ENCODE results near the gene PRDM12. TPM values are rescaled to one million over a fixed set of nuclear protein-coding genes. Genes with fewer than 3 reads are reported as not detected.
A peak's percentile ranks its signal among the peaks of the same experiment; 100 is the strongest.

The PRDM12 gene
- total RNA-seq, 2 donors from 2014 or later, result not detected

DNA sequence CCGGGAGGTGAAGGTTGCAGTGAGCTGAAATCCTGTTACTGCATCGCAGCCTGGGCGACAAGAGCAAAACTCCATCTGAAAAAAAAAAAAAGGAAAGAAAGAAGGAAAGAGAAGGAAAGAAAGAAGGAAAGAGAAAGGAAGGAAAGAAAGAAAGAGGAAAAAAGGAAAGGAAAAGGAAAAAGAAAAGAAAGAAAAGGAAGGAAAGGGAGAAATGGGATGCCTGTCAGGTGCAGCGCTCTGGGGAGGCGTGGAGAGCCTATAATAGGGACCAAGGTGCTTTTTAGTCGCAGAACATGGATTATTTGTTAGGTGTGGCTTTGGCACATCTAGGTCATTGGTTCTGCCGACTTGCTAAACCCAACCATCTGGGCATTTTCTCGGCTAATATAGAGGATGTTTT lies 47.1 kb downstream of the PRDM12 start:
- Histone ChIP-seq H3K4me3 (no peak overlapping the region), H3K27me3 (replicated peaks; ENCODE audit: insufficient read depth) (no peaks in the 10 kb centered on the region), H3K9me3 (no peaks in the 10 kb centered on the region), H3K4me1 (ENCODE audit: control insufficient read depth in 1 of 2, low read depth in 2 of 2) (peaks cover 16 to 33% of the 10 kb centered on the region in 2 donors), H3K36me3 (no peaks in the 10 kb centered on the region), H3K27ac (no peak overlapping the region)
- TF ChIP-seq, protein P1, sequence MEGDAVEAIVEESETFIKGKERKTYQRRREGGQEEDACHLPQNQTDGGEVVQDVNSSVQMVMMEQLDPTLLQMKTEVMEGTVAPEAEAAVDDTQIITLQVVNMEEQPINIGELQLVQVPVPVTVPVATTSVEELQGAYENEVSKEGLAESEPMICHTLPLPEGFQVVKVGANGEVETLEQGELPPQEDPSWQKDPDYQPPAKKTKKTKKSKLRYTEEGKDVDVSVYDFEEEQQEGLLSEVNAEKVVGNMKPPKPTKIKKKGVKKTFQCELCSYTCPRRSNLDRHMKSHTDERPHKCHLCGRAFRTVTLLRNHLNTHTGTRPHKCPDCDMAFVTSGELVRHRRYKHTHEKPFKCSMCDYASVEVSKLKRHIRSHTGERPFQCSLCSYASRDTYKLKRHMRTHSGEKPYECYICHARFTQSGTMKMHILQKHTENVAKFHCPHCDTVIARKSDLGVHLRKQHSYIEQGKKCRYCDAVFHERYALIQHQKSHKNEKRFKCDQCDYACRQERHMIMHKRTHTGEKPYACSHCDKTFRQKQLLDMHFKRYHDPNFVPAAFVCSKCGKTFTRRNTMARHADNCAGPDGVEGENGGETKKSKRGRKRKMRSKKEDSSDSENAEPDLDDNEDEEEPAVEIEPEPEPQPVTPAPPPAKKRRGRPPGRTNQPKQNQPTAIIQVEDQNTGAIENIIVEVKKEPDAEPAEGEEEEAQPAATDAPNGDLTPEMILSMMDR (IDR thresholded peaks at IDR 0.05), result no peak
- no peak for ATAC-seq (ENCODE audit: insufficient number of reproducible peaks, low FRiP score, low read depth)
- no peak for DNase-seq (ENCODE audit: low spot score)

- DNase-seq (ENCODE audit: low spot score), result peak; percentile 98
- no peaks in the 10 kb centered on the region for H3K27me3 ChIP-seq (replicated peaks; ENCODE audit: insufficient read depth)
- TF ChIP-seq, protein P1 (IDR thresholded peaks at IDR 0.05), result no peak
- no peaks in the 10 kb centered on the region for H3K9me3 ChIP-seq
- ATAC-seq (ENCODE audit: insufficient number of reproducible peaks, low FRiP score, low read depth), result peak; percentile 90
- peaks cover 16 to 36% of the 10 kb centered on the region in 2 donors for H3K4me1 ChIP-seq (ENCODE audit: control insufficient read depth in 1 of 2, low read depth in 2 of 2)
- peak overlapping the region; percentile 95 to 96 for H3K27ac ChIP-seq
- no peaks in the 10 kb centered on the region for H3K36me3 ChIP-seq
- peak overlapping the region; percentile 98 for H3K4me3 ChIP-seq
These were observed 48.3 kb downstream of the PRDM12 start for GRCh38 chr9:130712564-130713285.

- H3K27me3 ChIP-seq (replicated peaks; ENCODE audit: insufficient read depth), result no peaks in the 10 kb centered on the region
- ATAC-seq (ENCODE audit: insufficient number of reproducible peaks, low FRiP score, low read depth) (no peak), DNase-seq (ENCODE audit: low spot score) (no peak)
- H3K36me3 ChIP-seq, result no peaks in the 10 kb centered on the region
- peak overlapping the region; percentile 95 to 96 for H3K27ac ChIP-seq
- TF ChIP-seq, protein P1 (IDR thresholded peaks at IDR 0.05), result no peak
- H3K9me3 ChIP-seq, result no peaks in the 10 kb centered on the region
- peak overlapping the region; percentile 98 for H3K4me3 ChIP-seq
- peaks cover 16 to 36% of the 10 kb centered on the region in 2 donors for H3K4me1 ChIP-seq (ENCODE audit: control insufficient read depth in 1 of 2, low read depth in 2 of 2)
These were observed 49.0 kb downstream of the PRDM12 start for GRCh38 chr9:130713286-130713960.

DNA sequence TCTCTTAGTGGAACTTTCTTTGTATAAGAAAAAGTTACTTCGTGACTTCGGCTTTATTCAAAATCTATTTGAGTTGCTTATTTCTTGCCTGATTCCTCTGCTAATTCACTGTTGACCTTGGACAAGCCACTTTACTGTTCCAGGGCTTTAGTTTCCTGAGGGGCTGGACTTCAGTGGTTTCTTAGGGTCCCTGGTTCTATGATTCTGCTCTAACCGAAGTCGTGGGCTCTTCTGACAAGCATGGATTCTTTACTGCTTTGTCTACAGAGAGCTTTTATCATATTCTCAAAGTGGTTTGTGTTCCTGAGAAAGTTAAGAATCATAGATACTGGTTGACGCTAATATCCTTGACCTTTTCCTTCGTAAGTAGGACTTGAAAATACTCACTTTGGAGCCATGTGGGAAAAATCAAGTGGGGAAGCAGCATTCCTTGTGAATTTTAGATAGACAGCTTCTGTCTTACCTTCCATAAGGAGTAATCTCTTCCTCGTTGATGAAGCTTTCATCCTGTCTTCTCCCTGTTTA lies 50.3 kb downstream of the PRDM12 start:
- ATAC-seq (ENCODE audit: insufficient number of reproducible peaks, low FRiP score, low read depth), result no peak
- Histone ChIP-seq H3K27me3 (replicated peaks; ENCODE audit: insufficient read depth) (no peaks in the 10 kb centered on the region), H3K36me3 (no peaks in the 10 kb centered on the region), H3K4me1 (ENCODE audit: control insufficient read depth in 1 of 2, low read depth in 2 of 2) (peaks cover 16 to 36% of the 10 kb centered on the region in 2 donors), H3K27ac (peak overlapping the region in 1 of 2 donors; percentile 95), H3K9me3 (no peaks in the 10 kb centered on the region), H3K4me3 (peak overlapping the region; percentile 98)
- DNase-seq (ENCODE audit: low spot score), result no peak
- TF ChIP-seq, protein P1 (IDR thresholded peaks at IDR 0.05), result no peak

GRCh38 chr9:130715270-130715669 lies 50.9 kb downstream of the PRDM12 start:
- Histone ChIP-seq H3K27ac (peak overlapping the region in 1 of 2 donors; percentile 95), H3K4me1 (ENCODE audit: control insufficient read depth in 1 of 2, low read depth in 2 of 2) (peaks cover 16 to 36% of the 10 kb centered on the region in 2 donors), H3K36me3 (no peaks in the 10 kb centered on the region), H3K4me3 (peak overlapping the region; percentile 98), H3K27me3 (replicated peaks; ENCODE audit: insufficient read depth) (no peaks in the 10 kb centered on the region), H3K9me3 (no peaks in the 10 kb centered on the region)
- ATAC-seq (ENCODE audit: insufficient number of reproducible peaks, low FRiP score, low read depth) (no peak), DNase-seq (ENCODE audit: low spot score) (no peak)
- TF ChIP-seq, protein P1 (IDR thresholded peaks at IDR 0.05), result no peak

Measured in thoracic aorta (tissue), 2 donors.